ENCODE data around the gene KPNA6.

KPNA6 gene

GRCh38 chr1:32198237-32199042 lies 90.6 kb downstream of the KPNA6 start:
- TF ChIP-seq POLR2AphosphoS5 (IDR thresholded peaks at IDR 0.05; ENCODE audit: low read depth, low read length) (no peak; the same call in none of the 2 replicates), FOXP2 (optimal IDR thresholded peaks at IDR 0.05; ENCODE audit: borderline replicate concordance, extremely low read depth, extremely low read length, insufficient read depth) (no peak), TAF1 (IDR thresholded peaks at IDR 0.05; ENCODE audit: borderline replicate concordance, insufficient read depth, low read length) (no peak), SIN3A (IDR thresholded peaks at IDR 0.05; ENCODE audit: borderline replicate concordance, insufficient read depth, low read length) (no peak), REST (IDR thresholded peaks at IDR 0.05; ENCODE audit: insufficient read depth in 1 of 2, low read depth in 2 of 2, low read length in 2 of 2) (no peak)

- no peak for TF ChIP-seq TAF1 (IDR thresholded peaks at IDR 0.05; ENCODE audit: borderline replicate concordance, insufficient read depth, low read length)
- no peak for TF ChIP-seq FOXP2 (optimal IDR thresholded peaks at IDR 0.05; ENCODE audit: borderline replicate concordance, extremely low read depth, extremely low read length, insufficient read depth)
- TF ChIP-seq SIN3A (IDR thresholded peaks at IDR 0.05; ENCODE audit: borderline replicate concordance, insufficient read depth, low read length), result no peak
Observed at GRCh38 chr1:32199043-32199716, 91.3 kb downstream of the KPNA6 start.

- no peak for TF ChIP-seq TAF1 (IDR thresholded peaks at IDR 0.05; ENCODE audit: borderline replicate concordance, insufficient read depth, low read length)
- no peak for TF ChIP-seq POLR2AphosphoS5 (IDR thresholded peaks at IDR 0.05; ENCODE audit: low read depth, low read length)
- no peak for TF ChIP-seq FOXP2 (optimal IDR thresholded peaks at IDR 0.05; ENCODE audit: borderline replicate concordance, extremely low read depth, extremely low read length, insufficient read depth)
- no peak for TF ChIP-seq REST (IDR thresholded peaks at IDR 0.05; ENCODE audit: insufficient read depth in 1 of 2, low read depth in 2 of 2, low read length in 2 of 2)
- no peak for TF ChIP-seq SIN3A (IDR thresholded peaks at IDR 0.05; ENCODE audit: borderline replicate concordance, insufficient read depth, low read length)
Observed at GRCh38 chr1:32199717-32200072, 91.8 kb downstream of the KPNA6 start.

- TF ChIP-seq TAF1 (IDR thresholded peaks at IDR 0.05; ENCODE audit: borderline replicate concordance, insufficient read depth, low read length), result no peak
- no peak for TF ChIP-seq SIN3A (IDR thresholded peaks at IDR 0.05; ENCODE audit: borderline replicate concordance, insufficient read depth, low read length)
- TF ChIP-seq REST (IDR thresholded peaks at IDR 0.05; ENCODE audit: insufficient read depth in 1 of 2, low read depth in 2 of 2, low read length in 2 of 2), result no peak
- no peak for TF ChIP-seq POLR2AphosphoS5 (IDR thresholded peaks at IDR 0.05; ENCODE audit: low read depth, low read length)
- TF ChIP-seq FOXP2 (optimal IDR thresholded peaks at IDR 0.05; ENCODE audit: borderline replicate concordance, extremely low read depth, extremely low read length, insufficient read depth), result no peak
Observed at GRCh38 chr1:32200226-32201010, 92.6 kb downstream of the KPNA6 start, which contains the start of gene CCDC28B. Gene CCDC28B, plus strand, starts transcription at chr1:32200595. Its CDS starts 1,341 bp downstream, at chr1:32201936.

Measured in PFSK-1 (cell line).